LoVo (cell line): ENCODE measurements around the gene KRT32.
A peak's percentile ranks its signal among the peaks of the same experiment; 100 is the strongest.
"Not testable (repeated sequence)": the region's sequence is repeated elsewhere in the genome, so short reads cannot be mapped to it uniquely, and the experiment has no call there.

Experiments used
- DNase-seq: peaks from one replicate; pipeline ENCODE4 v3.0.0-alpha.2; 2016; ENCODE audit warnings: low spot score

KRT32 gene

DNA sequence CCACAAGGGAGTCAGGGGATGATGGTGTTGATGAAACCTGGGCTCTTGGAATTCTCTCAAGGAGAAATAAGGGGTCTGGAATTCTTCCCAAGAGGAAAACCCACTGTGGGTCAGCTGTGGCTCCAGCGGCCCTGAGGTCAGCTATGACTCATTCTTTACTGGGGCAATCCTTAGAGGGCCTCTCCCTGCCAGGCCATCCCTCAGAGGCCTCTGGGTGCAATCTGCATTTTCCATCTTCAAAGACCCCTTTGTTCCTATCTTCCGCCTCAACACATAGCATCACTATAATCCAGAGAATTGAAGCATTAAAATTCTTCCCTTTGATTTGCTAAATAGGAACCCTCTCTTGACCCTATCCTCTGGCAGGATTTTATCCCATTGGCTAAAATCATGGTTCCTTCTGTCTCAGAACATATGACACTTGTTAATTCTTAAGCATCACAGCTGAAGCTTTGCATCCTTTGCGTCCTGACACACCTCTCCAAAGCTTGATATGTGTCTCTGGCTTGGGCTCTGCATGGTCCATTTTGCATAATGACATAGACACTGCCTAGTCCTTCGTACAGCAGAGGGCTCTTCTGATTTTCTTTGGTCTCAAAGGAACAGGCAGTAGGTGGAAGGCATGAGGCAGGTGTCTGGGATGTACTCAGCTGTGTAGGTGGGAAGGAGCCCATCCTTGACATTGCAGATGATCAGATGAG lies 38.4 kb downstream of the KRT32 start:
- DNase-seq, result no peak

DNA sequence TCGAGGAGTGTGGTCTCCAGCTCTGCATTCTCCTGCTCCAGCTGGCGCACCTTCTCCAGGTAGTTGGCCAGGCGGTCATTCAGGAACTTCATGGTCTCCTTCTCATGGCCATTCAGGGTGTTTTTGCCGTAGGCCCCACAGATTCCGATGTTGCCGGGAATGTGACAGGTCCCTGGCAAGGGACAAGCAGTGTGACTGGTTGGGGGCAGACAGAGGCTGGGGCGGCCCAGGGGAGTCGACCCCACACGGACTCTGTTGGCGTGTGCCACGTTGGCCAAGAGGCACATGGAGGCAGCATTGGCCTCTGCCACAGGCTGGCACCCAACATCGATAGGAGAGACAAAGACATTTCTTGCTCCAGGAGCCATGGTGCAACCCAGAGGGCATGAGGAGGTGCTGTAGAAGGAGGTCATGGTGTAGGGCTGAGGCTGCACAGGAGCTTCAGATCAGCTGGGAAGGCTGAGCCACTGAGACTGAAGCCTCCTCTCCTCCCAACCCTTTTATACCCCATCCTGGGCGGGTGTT lies 43.0 kb downstream of the KRT32 start, which contains the start of gene KRT37:
TSS of gene KRT37 (minus strand) at position 475 of the 525 bp plus-strand sequence. CDS start at position 413, 62 bp downstream.
- DNase-seq, result no peak

DNA sequence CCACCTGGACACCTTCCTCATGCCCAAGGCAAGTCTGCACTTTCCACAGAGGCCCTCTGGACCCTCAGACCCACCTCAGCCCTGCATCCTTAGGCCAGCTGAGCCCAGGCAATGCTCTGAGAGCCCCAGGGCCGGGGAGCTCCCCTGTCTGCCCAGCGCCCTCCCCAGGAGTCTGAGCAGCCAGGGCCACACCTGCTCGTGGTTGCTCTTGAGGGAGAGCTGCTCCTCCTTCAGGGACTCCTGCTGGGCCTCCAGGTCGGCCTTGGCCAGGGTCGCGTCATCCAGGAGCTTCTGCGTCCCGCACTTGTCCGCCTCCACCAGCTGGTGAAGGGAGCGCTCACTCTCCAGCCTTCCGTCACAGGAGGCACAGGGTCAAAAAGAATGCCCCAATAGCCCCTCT lies 44.6 kb downstream of the KRT32 start:
- DNase-seq, result not testable (repeated sequence)

DNA sequence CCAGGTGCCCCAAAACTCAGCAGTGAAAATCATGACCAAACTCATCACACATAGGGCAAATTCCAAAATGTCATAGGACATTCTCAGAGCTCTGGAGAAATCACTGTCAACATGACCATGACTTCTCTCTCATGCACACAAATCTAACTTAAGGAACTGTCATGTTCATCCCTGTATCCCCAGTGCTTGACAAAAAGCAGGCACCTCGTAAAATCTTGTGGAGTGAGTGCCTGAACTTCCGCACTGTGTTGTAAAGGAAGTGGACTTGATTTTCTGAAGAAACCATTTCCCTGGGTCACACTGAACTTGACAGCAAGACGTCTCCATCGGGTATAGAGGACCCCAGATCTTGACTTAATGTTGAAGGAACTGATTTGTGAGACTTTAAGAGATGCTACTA lies 45.6 kb downstream of the KRT32 start:
- no peak for DNase-seq

DNA sequence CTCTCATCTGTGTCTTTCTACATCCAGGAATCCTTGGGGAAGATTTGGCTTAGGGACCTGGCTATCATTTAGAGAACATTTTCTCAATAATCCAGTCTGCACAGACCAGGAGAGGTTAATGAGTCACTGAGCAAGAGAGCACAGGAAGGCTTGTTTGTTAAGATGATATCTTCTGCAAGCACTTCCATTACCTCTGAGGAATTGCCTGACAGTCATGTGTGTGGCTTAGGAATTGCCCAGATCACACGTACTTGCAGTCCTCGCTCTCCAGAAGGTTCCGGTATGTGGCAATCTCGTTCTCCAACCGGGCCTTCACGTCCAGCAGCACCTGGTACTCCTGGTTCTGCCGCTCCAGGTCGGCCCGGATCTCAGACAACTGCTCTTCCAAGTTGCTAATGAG lies 46.1 kb downstream of the KRT32 start:
- no peak for DNase-seq

DNA sequence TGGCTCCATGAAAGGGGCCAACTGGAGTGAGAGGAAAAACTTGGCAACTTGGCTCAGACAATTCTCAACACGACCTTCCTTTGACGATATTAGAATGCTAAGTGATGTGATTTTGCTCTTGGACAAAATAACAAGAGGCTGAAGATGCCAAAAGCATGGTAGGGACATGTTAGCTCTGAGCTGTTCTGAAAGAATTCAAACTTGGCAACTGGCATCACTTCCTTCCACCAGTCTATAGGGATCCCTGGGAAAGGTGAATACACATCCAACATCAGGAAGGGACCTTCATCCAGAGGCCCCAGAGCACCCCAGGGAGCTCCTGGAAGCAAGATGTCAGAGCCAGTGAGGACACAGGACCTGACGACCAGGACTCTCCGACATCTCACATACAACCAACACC lies 47.1 kb downstream of the KRT32 start:
- no peak for DNase-seq

DNA sequence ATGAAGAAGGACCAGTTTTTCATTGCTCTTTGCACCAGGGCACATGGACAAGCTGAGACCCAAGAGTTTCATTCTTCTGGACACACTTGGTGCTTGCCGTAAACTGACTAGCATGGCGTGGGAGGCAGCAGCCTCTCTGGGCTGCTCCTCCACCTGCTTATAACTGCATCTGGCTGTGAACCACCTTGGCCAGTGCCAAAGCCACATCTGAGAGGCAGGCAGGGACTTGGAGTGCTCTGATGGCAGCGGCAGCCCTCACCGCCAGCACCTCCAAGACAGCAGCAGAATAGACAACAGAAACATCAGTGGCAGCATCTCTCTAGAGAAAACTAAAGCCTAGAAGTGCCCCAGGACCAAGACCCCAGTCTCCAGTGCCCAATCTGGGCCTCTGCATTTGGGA lies 47.5 kb downstream of the KRT32 start:
- no peak for DNase-seq

DNA sequence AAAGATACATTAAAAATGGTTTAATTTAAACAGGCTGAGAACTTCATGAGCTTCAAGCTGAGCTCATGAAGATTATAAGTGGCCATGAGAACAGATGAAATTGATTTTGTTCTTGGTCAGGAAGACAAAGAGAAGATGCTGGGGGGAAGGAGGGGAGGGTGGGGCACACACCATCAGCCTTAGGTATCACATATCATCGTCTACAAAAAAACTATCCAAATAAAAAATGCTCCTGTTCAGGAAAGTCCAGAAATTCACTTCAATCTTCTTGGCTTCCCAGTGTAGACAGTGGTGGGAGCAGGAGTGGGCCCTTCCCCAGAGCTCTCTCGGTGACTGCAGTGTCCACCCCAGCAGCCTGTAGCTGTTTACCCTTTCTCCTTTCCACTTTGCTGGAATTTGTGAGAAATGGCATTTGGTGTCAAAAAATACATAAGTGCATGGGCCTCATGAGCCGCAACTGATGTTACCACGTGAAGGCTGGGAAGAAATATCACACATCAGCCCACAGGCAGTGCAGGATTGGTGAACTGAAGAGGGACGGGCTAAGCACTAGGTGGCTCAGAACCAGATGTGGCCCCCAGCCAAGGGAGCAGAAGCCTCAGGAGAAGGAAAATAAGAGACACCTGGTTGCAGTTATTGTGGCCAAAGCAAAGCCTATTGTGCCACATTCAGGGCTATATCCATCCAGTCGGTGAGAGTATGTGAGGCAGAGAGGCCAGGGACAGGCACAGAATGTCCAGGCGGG lies 48.9 kb downstream of the KRT32 start:
- DNase-seq, result no peak

DNA sequence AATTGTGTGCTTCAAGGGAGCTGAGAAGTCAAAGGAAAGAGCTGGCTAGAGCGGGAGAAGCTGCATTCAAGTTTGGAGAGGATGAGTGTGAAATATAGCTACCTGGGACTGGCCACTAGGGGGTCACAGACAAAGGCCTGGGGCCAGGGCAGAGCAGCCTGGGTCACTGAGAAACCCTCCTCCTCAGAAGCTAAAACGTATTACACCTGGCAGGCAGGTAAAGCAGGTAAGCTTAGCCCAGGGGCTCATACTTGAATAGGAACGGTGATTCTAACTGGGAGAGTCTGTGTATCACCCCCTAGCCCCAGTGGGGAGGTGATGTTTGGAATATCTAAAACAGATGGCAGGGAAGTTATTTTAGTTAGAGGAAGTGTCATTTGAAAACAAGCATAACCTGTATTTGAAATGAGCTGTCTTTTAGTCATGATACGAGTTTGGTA lies 49.6 kb downstream of the KRT32 start:
- DNase-seq, result peak; percentile 38

DNA sequence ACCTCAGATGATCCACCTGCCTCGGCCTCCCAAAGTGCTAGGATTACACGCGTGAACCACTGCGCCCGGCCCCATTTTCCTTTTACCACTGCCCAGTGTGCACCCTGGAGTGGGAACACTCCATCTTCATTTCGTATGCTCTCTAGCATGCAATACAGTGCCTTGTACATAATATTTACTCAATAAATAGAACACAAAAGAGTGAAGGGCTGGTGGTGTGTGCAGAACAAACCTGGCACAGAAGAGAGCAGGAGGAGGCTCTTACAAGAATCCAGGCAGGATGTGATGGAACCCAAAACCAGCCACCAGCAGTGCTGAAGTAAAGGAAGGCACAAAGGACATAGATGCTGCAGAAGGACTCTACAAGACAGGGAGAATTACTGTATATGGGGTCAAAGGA lies 50.1 kb downstream of the KRT32 start:
- no peak for DNase-seq

DNA sequence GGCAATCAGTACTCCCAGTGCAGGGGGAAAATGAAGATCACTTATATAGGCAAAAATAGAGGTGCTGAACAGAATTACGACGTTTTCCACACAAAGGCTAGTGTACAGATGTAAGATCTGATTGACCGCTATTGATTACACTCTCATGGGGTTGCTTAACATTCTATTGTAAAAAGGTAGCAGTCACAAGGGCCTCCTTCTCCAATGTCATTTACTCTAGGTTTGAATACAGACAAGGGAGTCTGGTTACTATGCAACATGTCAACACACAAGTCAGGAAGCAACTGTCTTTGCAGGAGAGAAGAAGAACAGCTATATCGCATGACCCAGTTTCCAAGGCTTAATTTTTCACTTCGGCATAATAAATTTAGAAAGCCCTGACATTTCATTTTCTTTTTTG lies 50.7 kb downstream of the KRT32 start:
- no peak for DNase-seq

DNA sequence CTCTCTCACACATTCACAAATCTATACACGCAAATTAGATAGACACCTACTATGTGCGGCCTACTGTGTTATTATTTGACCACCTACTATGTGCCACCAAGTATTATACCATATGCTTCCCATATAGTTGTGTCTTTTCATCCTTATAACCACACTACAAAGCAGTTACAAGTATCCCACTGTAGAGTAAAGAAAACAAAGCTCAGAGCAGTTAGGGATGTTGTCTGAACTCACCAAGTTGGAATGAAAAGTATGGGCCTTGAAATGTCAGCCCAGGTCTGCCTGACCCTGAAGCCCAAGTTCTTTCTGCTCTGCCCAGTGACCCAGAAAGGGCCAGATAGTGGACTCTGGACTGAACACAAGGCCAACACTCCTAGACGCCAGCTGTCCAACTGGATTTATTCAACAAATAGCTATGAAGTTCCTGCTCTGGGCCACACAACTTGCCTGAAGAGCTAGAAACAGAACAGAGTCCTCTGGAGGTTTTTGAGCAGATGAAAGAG lies 51.3 kb downstream of the KRT32 start:
- no peak for DNase-seq

DNA sequence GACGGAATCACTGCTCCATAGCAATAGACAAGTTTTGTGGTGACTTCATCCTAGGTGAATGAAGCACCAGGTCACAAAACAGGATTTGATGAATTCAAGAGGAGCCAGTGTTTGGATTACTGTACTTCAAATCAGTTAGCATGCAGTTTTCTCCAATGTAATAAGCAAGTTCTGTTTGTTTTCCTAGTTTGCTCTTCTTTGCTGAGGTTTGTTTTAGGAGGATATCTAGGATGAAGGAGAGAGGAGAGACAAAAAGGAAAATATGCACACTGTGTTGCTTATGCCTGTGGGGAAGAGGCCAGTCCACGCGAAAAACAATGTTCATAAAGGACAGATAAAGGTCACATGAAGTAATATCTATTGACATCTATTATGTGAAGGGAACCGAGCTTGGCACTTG lies 51.8 kb downstream of the KRT32 start:
- DNase-seq, result no peak

DNA sequence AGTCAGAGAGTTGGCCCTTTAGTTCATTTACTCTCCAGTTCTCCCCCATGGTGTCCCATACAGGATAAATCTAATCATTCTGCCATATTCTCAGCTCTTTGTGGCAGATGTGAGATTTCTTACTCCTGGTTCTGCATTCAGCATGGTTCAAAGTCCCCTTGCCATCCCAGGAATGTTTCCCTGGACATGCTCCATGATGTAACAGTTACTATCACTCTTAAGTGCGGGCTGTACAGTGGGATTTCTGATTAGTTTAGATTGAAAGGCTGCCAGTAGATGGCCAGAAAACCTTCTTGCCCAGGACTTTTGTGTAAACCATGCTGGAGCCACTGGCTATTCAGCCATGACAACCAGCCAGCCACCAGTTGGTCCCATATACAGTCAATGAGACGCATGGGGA lies 53.2 kb downstream of the KRT32 start:
- DNase-seq, result no peak

DNA sequence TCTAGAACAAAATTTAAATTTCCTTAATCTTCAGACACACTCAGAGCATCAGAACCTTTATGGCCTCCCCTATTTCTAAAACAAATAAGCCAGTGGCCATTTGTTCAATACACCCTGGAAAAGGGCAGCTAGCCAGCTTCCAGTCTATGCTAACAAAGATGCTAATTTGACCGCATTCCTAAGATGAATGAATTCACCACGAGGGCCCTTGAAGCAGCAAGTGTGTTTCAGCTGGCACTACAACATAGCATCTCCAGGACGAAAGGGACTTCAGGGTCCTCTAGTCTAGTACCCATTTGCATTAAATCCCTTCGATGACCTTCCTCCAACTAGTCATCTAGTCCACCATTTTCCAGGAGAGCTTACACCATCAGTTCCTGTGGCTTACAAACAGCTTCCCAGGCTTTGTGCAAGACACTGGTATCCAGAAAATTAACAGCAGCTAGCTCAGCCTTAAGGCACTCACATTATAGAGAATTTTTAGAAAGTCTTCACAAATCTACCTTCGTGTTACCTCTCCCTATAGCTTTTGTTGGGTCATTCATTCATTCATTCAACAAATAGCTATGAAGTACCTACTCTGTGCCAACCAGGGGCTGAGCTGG lies 53.7 kb downstream of the KRT32 start:
- DNase-seq, result no peak

DNA sequence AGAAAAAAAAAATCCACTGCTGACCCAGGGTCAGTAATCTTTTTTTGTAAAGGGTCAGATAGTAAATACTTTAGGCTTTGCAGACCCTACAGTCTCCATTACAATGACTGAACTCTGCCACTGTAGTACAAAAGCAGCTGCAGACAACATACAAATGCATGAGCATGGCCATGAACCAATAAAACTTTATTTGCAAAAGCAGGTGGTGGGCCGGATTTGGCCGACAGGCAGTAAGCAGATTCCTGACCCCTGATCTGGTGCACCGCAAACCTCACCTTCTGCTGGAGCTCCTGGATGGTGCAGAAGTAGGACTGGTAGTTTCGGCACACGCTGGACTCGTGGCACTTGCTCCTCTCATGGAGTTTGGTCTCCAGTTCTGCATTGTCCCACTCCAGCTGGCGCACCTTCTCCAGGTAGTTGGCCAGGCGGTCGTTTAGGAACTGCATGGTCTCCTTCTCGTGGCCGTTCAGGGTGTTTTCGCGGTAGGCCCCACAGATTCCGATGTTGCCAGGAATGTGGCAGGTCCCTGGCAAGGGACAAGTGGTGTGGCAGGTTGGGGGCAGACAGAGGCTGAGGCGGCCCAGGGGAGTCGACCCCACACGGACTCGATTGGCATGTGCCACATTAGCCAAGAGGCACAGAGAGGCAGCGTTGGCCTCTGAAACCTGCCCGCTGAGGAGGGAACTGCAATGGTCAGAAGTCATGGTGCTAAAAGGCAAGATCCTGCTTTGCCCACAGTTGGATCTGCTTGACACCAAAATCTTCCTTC lies 55.9 kb downstream of the KRT32 start:
- no peak for DNase-seq
